CD4-positive, alpha-beta T cell treated with Interleukin-15 for 4 hours (primary cell): Measurements from ENCODE around the gene DHFR.
"Not testable (repeated sequence)": the region's sequence is repeated elsewhere in the genome, so short reads cannot be mapped to it uniquely, and the experiment has no call there.

ENCODE experiments used
- DNase-seq: peaks from one replicate; pipeline ENCODE4 v3.0.0-alpha.2; 2020; ENCODE audit warnings: low spot score

The DHFR gene

GRCh38 chr5:80654391-80655230 is at the start of gene DHFR, which contains the start of gene MSH3:
DHFR (minus strand) TSS chr5:80654983; CDS start chr5:80654489, 494 bp downstream.
MSH3 (plus strand) TSS chr5:80654652; CDS start chr5:80654728, 76 bp downstream.
- DNase-seq: peak; percentile 89

DNA sequence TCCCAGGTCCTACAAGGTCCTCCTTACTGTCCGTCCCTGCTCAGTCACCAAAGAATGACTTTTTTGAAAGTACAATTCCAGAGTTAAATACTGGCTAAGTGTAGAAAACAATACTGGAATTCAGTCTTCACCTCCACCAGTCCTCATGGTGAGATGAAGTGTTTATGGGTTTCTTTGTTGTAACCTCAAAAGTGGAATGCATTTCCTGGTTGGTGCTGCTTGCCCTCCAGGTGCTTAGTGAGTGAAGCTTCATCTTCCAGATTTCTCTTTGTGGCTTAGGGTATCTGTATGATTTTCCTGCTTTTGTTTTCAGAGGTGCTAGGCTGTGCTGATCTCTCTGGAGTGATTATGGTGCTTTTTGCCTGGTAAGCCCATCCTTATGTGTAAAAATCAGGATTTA is 49.4 kb upstream of the DHFR start:
- DNase-seq: no peak

- no peak for DNase-seq
Measured at GRCh38 chr5:80703747-80704146, 49.0 kb upstream of the DHFR start.

DNA sequence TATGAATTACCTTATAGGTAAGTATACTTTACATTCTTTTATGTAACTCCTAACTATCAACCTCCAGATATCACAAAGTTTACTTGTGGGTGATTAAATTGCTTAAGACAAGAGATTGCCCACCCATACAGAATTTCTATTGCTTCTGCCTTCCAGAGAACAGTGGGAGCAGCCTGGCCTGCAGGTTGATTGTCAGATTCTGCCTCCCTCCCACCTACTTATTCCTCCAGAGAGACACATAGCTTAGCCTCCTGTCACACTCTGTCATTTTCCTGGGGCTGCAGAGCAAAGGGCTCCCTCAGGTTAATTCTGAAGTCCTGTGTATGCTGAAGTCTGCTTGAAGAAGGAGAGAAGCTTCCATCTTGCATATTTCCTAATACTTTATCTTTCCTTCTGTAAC is 48.5 kb upstream of the DHFR start:
- DNase-seq: no peak

GRCh38 chr5:80701597-80701996 is 46.8 kb upstream of the DHFR start:
- no peak for DNase-seq

DNA sequence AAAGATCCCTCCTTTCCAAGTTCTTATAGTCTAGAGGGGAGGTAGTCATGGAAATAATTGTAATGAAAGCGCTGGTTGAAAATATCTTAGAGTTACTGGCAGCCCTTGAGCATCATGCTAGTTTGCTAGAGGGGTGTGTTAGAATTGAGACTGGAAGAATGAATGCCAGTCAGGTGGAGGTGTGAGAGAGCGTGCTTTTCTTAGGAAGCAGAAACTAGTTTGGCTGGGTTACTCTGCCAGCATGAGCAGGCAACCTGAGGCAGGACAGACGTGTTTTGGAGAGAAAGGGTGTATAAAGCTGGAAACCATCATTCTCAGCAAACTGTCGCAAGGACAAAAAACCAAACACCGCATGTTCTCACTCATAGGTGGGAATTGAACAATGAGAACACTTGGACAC is 43.6 kb upstream of the DHFR start:
- no peak for DNase-seq

DNA sequence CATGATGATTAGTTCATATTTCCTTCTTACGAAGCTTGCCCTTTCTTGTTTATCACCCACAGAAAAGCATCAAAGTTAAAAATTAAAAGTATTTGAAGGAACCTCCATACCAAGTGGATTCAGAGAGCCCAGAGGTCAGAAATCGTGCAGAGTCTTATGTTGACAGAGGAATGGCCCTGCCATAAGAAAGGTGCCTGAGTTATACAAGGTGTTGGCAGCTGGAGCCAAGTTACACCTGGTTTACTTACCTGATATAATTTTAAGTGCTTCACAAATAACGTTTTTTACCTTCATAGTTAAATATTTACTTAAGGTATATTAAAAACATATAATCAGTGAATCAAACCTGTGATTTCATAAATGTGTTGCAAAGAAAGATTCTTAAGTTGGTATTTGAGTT is 42.3 kb upstream of the DHFR start:
- DNase-seq: no peak

DNA sequence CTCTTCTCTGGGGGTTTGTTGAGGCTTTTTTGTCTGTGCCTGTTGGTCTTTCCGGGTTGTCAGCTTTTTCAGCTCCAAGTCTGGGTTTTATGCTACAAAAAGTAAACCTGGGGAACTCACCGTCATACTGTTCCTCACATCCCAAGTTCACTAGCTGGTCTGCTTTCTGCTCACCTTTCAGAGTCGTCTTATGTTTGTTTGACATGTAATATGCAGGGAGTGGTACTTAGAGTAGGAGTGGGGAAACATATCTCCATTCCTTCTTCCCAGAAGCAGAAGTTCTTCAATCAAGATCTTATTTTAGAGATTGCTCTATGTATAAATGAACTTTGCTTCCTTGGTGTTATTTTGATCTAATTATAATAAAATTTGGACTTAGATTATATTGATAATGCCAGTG is 41.7 kb upstream of the DHFR start:
- no peak for DNase-seq

GRCh38 chr5:80695666-80696065 is 40.9 kb upstream of the DHFR start:
- DNase-seq: no peak

GRCh38 chr5:80689627-80690026 is 34.8 kb upstream of the DHFR start:
- no peak for DNase-seq

GRCh38 chr5:80688648-80689420 is 34.1 kb upstream of the DHFR start:
- no peak for DNase-seq

- peak; percentile 25 for DNase-seq
Measured at GRCh38 chr5:80686757-80687156, 32.0 kb upstream of the DHFR start.

DNA sequence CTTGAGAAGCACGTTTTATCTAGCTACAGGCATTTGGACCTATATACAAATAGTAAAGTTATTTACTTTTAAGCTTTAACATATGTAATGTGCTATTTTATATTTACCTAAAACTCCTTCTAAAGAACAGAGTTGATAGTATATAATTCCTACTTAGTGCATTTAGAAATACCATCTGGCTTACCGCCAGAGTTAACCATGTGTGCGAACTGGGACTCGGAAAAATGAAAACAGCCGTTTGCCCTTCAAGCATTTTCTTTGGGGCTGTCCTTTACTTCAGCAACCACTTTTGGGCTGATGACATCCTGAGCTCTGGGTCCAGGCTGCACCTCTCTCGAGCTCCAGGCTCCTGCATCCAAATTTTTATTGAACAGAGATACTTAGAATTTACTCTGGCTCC is 21.9 kb upstream of the DHFR start:
- DNase-seq: no peak

DNA sequence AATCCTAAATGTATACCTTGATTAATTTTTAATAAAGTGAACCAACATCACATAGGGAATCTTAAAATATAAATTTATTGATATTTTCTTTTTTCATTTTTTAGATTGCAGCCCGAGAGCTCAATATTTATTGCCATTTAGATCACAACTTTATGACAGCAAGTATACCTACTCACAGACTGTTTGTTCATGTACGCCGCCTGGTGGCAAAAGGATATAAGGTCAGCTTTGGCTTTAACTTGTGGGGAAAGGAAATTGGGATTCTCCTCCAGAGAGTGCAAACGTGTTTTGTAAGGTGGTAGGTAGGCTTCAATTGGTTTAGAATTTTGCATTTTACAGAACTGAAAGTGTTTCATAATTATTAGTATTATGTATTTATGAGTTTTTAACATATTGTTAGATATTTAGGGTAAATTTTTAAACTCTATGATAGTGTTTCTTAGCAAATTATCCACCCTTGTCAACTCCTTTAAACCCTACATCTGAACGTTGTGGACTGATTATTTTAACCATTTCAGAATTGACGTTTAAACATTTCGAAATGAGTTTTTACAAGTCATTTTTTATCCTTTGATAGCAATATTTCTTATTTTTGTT is 17.5 kb upstream of the DHFR start:
- peak; percentile 68 for DNase-seq

- DNase-seq: no peak
Measured at GRCh38 chr5:80668016-80668969, 13.5 kb upstream of the DHFR start.

- DNase-seq: no peak
Measured at GRCh38 chr5:80667384-80667783, 12.6 kb upstream of the DHFR start.

DNA sequence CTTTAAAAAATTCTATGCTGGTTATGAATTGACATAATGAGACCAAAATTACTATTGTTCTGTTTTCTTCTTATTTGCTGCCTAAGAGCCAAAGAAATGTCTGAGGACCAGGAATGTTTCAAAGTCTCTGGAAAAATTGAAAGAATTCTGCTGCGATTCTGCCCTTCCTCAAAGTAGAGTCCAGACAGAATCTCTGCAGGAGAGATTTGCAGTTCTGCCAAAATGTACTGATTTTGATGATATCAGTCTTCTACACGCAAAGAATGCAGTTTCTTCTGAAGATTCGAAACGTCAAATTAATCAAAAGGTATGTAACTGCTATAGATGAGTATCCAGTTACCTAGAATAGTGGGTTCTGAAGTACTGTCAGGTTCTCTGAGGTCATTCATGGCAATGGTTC is 10.3 kb upstream of the DHFR start:
- DNase-seq: no peak

- DNase-seq: no peak
Measured at GRCh38 chr5:80662108-80662507, 7.3 kb upstream of the DHFR start.

- not testable (repeated sequence) for DNase-seq
Measured at GRCh38 chr5:80660661-80661060, 5.9 kb upstream of the DHFR start.

GRCh38 chr5:80659106-80659505 is 4.3 kb upstream of the DHFR start:
- DNase-seq: no peak

DNA sequence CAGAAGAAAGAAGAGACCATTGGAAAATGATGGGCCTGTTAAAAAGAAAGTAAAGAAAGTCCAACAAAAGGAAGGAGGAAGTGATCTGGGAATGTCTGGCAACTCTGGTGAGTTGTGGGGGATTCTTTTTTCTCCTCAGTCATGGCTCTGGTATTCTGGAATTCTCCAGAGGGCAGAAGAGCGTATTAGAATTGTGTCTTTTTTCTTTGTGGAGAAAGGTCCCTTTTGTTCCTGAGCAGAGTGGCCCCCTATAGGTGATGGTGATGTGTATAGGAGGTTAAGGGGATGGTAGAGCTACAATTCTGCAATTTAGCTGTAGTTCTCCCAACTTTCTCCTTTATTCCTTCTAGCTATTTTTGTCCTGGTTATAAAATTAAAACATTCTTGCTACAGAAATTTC is 1.6 kb upstream of the DHFR start:
- no peak for DNase-seq
